Measurements from ENCODE around the gene FUZ.

Gene FUZ

DNA sequence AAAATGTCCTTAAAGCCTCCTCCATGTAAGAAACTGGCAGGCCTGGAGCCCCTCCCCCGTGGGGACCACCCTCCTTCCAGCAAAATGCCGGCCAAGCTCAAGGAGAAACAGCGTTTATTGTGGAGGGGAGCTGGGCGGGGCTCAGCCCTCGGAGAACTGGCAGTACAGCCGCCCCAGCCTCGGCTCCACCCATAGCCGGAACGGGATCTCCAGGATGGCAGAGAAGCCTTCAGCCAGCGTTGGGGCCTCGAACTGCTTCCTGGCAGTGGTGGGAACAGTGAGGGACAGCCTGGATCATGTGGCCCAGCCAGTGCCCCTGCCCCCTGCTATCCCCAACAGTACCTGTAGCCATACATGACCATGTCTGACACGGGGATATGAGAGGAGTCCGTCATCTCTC lies 48.0 kb upstream of the FUZ start:
- Histone ChIP-seq H3K4ac (ENCODE audit: low read length) (no peak overlapping the region), H2BK5ac (ENCODE audit: low read length) (peak overlapping the region; percentile 62), H3K36me3 (replicated peaks in 1 of 2; ENCODE audit: control insufficient read depth in 2 of 2, insufficient read depth in 2 of 2, low read length in 2 of 2) (peaks cover 70 to 91% of the 10 kb centered on the region in 2 donors), H2AK5ac (ENCODE audit: low read depth, low read length) (no peak overlapping the region), H3K4me3 (ENCODE audit: low read length in 2 of 2) (no peak overlapping the region), H3K9me3 (replicated peaks in 1 of 2; ENCODE audit: control insufficient read depth in 2 of 2, insufficient read depth in 1 of 2, low read depth in 1 of 2, low read length in 2 of 2) (peaks cover 0 to 2% of the 10 kb centered on the region in 2 donors), H4K91ac (ENCODE audit: low read depth, low read length, poor library complexity) (no peak overlapping the region), H2BK120ac (ENCODE audit: low read depth, low read length) (no peak overlapping the region), H4K8ac (ENCODE audit: low read depth, low read length) (no peak overlapping the region), H3K9ac (ENCODE audit: low read depth, low read length, poor library complexity) (no peak overlapping the region), H2BK15ac (ENCODE audit: low read length) (no peak overlapping the region), H3K4me2 (ENCODE audit: insufficient read depth, low read length, poor library complexity, severe bottlenecking) (no peak overlapping the region), H3K27ac (replicated peaks; ENCODE audit: low read length) (no peak overlapping the region), H3K23ac (ENCODE audit: low read depth, low read length, poor library complexity) (peak overlapping the region; percentile 82), H2BK12ac (ENCODE audit: low read length) (peak overlapping the region; percentile 18), H3K18ac (ENCODE audit: low read length) (no peak overlapping the region), H3K14ac (ENCODE audit: low read length) (no peak overlapping the region), H3K27me3 (ENCODE audit: control insufficient read depth in 3 of 3, insufficient read depth in 3 of 3, low read depth in 1 of 3, low read length in 3 of 3) (no peaks in the 10 kb centered on the region), H3K79me1 (ENCODE audit: low read depth, low read length) (peaks cover 6% of the 10 kb centered on the region), H2AFZ (ENCODE audit: low read length) (no peak overlapping the region), H3K4me1 (ENCODE audit: control insufficient read depth in 2 of 2, insufficient read depth in 1 of 2, low read depth in 1 of 2, low read length in 2 of 2) (peaks cover 4% of the 10 kb centered on the region in 2 donors)
- DNase-seq (ENCODE audit: low spot score) = no peak
- WGBS, 2 donors (ENCODE audit: extremely low coverage in 2 of 2, insufficient read length in 2 of 2, insufficient replicate concordance in 1 of 2) = no CpG with 5 or more reads among the region's 13 CpGs

DNA sequence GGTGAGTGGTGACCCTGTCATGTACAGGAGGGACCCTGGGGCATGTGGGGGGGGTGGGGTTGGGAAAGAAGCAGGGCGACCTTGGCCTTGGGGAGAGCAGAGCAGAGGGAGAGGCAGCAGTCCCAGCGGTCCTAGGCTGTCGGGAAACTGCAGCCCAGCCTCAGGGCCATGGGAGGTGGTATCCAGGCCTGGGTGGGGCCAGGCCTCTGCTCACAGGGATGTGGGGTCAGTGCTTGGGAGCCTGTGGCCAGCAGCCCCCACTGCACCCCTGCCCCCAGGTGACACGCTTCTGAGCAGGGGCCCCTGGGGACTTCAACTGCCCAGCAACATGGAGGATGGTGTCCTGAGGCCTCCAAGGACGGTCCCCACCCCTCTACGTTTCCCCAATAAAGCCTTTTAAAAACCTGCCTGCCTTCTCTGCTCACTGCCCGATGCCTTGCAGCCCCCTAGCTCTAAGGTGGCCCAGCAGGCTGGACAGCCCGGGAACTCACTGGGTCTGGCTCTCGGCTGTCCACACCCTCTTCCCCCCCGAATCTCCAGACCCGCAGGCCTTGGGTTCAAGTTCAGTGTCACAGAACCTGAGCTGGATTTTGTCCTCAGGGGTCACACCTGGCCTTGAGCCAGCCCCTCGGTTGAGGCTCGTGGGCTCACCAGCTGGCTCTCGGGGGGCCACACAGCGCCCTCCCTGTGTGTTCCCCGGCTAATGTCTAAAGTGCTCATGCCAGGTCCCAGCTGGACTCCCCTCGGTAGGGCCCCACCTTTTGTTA lies 47.4 kb upstream of the FUZ start:
- Histone ChIP-seq H2AFZ (ENCODE audit: low read length) (no peak overlapping the region), H3K18ac (ENCODE audit: low read length) (no peak overlapping the region), H4K8ac (ENCODE audit: low read depth, low read length) (peak overlapping the region; percentile 57), H3K4ac (ENCODE audit: low read length) (no peak overlapping the region), H3K4me3 (ENCODE audit: low read length in 2 of 2) (no peak overlapping the region), H3K79me1 (ENCODE audit: low read depth, low read length) (peaks cover 12% of the 10 kb centered on the region), H2AK5ac (ENCODE audit: low read depth, low read length) (no peak overlapping the region), H2BK15ac (ENCODE audit: low read length) (no peak overlapping the region), H3K27me3 (ENCODE audit: control insufficient read depth in 3 of 3, insufficient read depth in 3 of 3, low read depth in 1 of 3, low read length in 3 of 3) (no peaks in the 10 kb centered on the region), H3K23ac (ENCODE audit: low read depth, low read length, poor library complexity) (peak overlapping the region; percentile 86), H2BK5ac (ENCODE audit: low read length) (peak overlapping the region; percentile 62), H2BK120ac (ENCODE audit: low read depth, low read length) (no peak overlapping the region), H3K9ac (ENCODE audit: low read depth, low read length, poor library complexity) (no peak overlapping the region), H3K36me3 (replicated peaks in 1 of 2; ENCODE audit: control insufficient read depth in 2 of 2, insufficient read depth in 2 of 2, low read length in 2 of 2) (peaks cover 76 to 96% of the 10 kb centered on the region in 2 donors), H3K14ac (ENCODE audit: low read length) (no peak overlapping the region), H3K27ac (replicated peaks; ENCODE audit: low read length) (peak overlapping the region; percentile 33), H3K9me3 (replicated peaks in 1 of 2; ENCODE audit: control insufficient read depth in 2 of 2, insufficient read depth in 1 of 2, low read depth in 1 of 2, low read length in 2 of 2) (peaks cover 0 to 2% of the 10 kb centered on the region in 2 donors), H2BK12ac (ENCODE audit: low read length) (no peak overlapping the region), H3K4me2 (ENCODE audit: insufficient read depth, low read length, poor library complexity, severe bottlenecking) (no peak overlapping the region), H4K91ac (ENCODE audit: low read depth, low read length, poor library complexity) (no peak overlapping the region), H3K4me1 (ENCODE audit: control insufficient read depth in 2 of 2, insufficient read depth in 1 of 2, low read depth in 1 of 2, low read length in 2 of 2) (peaks cover 0 to 2% of the 10 kb centered on the region in 2 donors)
- WGBS, 2 donors (ENCODE audit: extremely low coverage in 2 of 2, insufficient read length in 2 of 2, insufficient replicate concordance in 1 of 2) = no CpG with 5 or more reads among the region's 17 CpGs
- no peak for DNase-seq (ENCODE audit: low spot score)

GRCh38 chr19:49859682-49860335 lies 46.7 kb upstream of the FUZ start:
- Histone ChIP-seq H3K27ac (replicated peaks; ENCODE audit: low read length) (no peak overlapping the region), H3K23ac (ENCODE audit: low read depth, low read length, poor library complexity) (peak overlapping the region; percentile 86), H4K91ac (ENCODE audit: low read depth, low read length, poor library complexity) (no peak overlapping the region), H2BK12ac (ENCODE audit: low read length) (no peak overlapping the region), H3K4me1 (ENCODE audit: control insufficient read depth in 2 of 2, insufficient read depth in 1 of 2, low read depth in 1 of 2, low read length in 2 of 2) (no peaks in the 10 kb centered on the region), H3K9me3 (replicated peaks in 1 of 2; ENCODE audit: control insufficient read depth in 2 of 2, insufficient read depth in 1 of 2, low read depth in 1 of 2, low read length in 2 of 2) (peaks cover 0 to 2% of the 10 kb centered on the region in 2 donors), H2AK5ac (ENCODE audit: low read depth, low read length) (no peak overlapping the region), H3K4me2 (ENCODE audit: insufficient read depth, low read length, poor library complexity, severe bottlenecking) (no peak overlapping the region), H2BK15ac (ENCODE audit: low read length) (no peak overlapping the region), H3K9ac (ENCODE audit: low read depth, low read length, poor library complexity) (no peak overlapping the region), H2AFZ (ENCODE audit: low read length) (no peak overlapping the region), H3K4me3 (ENCODE audit: low read length in 2 of 2) (peak overlapping the region in 1 of 2 donors; percentile 22), H3K79me1 (ENCODE audit: low read depth, low read length) (peaks cover 13% of the 10 kb centered on the region), H4K8ac (ENCODE audit: low read depth, low read length) (peak overlapping the region; percentile 86), H3K18ac (ENCODE audit: low read length) (no peak overlapping the region), H3K36me3 (replicated peaks in 1 of 2; ENCODE audit: control insufficient read depth in 2 of 2, insufficient read depth in 2 of 2, low read length in 2 of 2) (peaks cover 80 to 97% of the 10 kb centered on the region in 2 donors), H2BK5ac (ENCODE audit: low read length) (no peak overlapping the region), H2BK120ac (ENCODE audit: low read depth, low read length) (no peak overlapping the region), H3K4ac (ENCODE audit: low read length) (no peak overlapping the region), H3K27me3 (ENCODE audit: control insufficient read depth in 3 of 3, insufficient read depth in 3 of 3, low read depth in 1 of 3, low read length in 3 of 3) (no peaks in the 10 kb centered on the region), H3K14ac (ENCODE audit: low read length) (peak overlapping the region; percentile 12)
- DNase-seq (ENCODE audit: low spot score) = no peak
- no CpG with 5 or more reads among the region's 22 CpGs for WGBS, 2 donors (ENCODE audit: extremely low coverage in 2 of 2, insufficient read length in 2 of 2, insufficient replicate concordance in 1 of 2)

Measured in neuronal stem cell (in vitro differentiated cells).